NCI-H82 (cell line): ENCODE measurements around the gene CLSTN1.
A peak's percentile ranks its signal among the peaks of the same experiment; 100 is the strongest.

Experiments used
- DNase-seq: peaks from one replicate; lab custom pipeline; 2025; lab: John Stamatoyannopoulos, UW

Gene CLSTN1

DNA sequence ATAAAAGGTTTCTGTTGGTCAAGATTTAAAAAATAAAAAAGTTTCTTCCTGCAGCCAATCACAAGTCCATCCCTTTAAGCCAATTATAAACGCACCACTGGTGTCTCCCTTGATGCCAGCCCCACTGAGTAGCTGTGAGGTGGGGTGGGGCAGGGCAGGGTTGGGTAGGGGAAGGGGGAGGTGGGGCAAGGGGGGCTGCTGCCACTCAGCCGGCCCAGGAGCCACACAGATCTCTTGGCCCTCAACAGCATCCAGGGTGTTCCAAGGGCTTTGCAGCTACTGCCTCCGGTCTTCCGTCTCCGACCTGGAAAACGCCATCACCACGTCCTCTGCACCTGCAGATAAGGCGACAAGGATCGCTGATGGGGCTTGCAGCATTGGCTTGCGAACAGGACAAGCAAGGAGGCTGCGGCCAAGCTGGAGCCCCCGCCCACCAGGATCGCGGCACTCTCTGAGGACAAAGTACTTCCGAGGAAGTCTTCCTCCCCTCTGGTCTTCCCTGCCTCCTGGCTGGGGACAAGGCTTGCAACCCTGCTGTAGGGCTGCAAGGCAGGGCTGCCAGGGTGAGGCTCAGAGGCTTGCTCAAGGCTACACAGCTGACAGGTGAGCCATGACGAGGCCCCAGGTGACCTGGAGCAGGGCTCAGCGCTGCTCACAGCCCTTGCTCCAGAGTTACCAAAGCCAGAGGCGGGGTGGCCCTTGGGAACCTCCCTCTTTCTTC is 26.8 kb upstream of the CLSTN1 start:
- DNase-seq = peak; percentile 49

DNA sequence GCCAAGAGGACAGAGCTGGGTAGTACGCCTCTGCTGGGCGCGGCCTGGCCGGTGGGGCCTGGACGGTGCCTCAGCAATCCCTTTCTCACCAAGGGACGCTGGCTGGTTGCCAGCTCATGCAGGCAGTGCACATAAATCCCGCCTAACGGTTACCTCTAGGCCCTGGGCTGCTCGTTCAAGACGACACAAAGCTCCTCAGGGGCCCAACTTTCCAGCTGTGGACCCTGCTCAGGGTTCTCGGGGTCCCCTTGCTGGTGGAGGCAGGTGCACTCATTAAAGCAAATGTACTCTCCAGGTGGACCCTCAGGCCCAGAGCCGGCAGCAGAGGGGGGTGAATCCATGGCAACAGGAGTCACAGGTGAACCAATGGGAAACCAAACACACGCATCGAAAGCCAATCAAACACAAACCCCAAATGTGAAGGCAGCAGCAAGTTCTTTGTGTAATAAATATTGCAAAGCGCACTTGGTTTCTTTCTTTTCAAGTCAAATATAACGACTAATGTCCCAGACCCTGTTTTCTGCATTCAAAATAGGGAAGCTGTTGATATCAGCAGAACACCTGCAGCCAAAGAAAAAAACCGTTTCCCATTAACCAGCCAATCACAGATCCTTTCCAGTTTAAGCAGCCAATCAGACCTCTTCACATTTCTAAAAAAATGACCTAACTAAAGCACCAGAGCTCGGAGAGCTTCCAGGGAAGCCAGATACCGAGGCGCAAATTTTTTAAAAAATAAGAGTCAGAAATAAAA is 26.1 kb upstream of the CLSTN1 start:
- peak; percentile 89 for DNase-seq

DNA sequence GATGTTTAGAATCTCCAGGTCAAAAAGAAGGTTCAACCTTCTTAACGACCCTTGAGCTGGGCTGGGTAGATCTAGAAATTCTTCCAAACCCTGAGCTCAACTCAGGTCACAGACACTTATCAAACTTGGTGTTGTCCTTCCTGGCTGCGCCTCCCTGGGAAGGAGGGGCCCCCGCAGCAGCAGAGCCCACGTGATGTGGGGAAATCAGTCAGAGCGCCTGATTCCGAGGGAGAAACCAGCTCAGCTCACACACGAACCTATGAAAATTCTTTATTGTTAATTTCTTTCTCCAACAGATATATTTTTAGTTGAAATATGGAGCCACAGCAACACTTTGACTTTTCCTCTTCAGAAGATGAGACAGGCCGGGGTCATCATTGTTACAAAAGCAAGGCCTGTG is 24.3 kb upstream of the CLSTN1 start:
- DNase-seq = no peak

DNA sequence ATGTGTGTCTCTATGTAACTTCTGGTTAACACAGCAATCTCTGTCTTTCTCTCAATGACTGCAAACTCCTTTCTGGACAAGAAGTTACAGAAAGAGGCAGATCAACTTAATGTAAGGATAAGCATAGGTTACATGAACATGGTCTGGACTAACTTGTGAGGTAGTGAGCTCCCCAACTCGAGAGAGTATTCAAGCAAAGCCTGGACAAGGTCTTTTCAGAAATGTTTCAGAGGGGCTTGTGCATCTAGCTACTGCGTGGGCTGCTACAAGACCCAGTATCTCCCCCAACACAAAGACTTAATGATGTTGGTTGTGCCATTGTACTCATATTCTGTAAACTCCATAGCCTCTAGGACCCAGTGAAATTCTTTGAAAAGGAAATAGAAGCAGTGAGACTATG is 23.5 kb upstream of the CLSTN1 start:
- DNase-seq = no peak

DNA sequence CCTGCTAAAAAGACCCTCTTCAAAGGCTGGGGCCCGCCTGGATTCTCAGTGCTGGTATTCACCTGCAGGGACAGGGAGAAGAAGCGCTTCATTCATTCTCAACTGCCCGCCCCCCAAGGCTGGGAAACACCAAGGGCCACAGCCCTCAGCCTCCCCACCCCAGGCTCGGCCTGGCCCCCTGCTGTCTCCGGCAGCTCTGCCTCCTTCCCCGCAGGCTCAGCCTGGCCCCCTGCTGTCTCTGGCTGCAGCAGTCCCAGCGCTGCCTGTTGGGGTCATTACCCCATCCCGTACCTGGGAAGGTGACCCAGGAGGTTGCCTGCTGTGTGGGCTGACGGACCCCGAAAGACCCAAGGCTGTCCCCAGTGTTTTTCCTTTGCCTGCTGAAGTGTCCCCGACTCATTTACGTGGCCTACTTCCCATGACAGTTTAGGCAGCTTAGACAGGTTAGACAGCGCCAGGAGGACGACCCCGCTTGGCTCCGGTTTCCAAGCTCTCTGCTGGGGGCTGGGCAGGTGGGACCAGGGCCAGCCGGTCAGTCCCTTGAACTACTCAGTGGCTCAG is 22.9 kb upstream of the CLSTN1 start:
- DNase-seq = peak; percentile 90

DNA sequence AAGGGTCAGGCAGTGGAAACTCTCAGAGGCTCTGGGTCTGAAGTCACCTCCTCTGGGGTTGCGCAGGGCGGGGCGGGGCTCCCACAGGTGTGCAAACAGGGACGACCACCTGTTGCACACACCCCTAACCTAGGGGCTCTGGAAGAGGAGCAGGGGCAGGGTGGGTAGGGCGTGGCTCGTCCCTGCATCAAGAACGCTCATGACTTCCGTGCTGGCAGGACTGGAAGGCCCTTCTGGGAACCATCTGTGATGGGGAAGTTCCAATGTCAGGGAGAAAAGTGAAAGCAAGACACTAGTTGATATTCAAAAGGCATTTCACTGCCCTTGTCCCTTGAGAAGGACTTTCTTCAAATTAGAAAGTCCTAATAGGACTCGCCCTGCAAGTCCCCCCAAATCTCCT is 22.1 kb upstream of the CLSTN1 start:
- no peak for DNase-seq

DNA sequence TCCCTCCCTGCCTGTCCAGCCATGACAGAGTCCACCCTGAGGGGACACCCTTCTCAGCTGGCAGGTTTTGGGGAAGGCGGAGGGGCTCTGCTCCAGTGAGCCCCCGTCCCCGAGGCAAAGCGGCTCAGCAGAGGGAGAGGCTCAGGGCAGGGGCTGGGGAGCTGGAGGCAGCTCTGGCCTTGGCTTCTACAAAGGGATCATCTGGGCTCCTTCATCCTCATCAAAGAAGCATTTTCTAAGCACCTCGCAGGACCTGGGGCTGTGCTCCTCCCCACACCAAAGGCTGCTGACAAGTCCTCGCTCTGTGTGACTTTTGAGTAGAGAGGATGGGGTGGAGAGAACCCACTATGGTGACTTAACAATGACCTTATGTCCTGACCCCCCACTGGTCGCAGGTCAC is 21.0 kb upstream of the CLSTN1 start:
- peak; percentile 54 for DNase-seq

DNA sequence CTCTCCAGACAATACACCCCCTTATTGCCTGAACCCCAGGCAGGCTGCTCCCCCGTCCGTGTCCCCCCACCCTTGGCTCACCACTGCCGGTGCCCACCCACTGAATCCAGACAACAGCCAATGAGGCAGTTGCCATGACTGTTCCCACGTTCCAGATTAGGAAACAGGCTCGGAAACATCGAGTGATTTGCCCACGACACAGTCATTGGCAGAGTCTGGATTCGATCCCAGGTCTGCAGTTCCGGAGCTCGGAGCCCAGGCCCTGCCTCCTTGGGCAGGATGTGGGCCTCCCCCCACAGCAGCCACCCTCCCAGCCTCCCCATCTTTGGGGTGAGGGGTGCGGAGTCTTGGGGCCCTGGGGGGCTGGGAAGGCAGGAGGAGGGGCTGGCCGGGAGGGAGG is 20.3 kb upstream of the CLSTN1 start:
- no peak for DNase-seq

DNA sequence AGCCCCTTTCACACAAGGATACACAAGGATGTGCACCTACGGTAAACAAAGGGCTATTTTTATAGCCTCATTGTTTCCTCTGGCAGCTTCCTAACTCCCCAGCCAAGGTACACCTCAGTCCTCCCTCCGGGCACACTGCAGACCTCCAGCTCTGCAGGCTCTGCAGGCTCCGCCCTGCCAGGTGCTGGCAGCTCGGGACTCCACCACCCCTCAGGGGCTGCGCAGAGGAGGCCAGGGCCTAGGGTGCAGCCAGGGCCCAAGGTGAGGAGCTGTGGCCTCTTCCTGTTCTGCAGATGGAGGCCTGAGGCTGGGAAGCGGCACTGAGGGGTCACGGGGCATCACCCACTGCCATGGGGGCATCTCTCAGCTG is 19.8 kb upstream of the CLSTN1 start:
- DNase-seq = peak; percentile 48

DNA sequence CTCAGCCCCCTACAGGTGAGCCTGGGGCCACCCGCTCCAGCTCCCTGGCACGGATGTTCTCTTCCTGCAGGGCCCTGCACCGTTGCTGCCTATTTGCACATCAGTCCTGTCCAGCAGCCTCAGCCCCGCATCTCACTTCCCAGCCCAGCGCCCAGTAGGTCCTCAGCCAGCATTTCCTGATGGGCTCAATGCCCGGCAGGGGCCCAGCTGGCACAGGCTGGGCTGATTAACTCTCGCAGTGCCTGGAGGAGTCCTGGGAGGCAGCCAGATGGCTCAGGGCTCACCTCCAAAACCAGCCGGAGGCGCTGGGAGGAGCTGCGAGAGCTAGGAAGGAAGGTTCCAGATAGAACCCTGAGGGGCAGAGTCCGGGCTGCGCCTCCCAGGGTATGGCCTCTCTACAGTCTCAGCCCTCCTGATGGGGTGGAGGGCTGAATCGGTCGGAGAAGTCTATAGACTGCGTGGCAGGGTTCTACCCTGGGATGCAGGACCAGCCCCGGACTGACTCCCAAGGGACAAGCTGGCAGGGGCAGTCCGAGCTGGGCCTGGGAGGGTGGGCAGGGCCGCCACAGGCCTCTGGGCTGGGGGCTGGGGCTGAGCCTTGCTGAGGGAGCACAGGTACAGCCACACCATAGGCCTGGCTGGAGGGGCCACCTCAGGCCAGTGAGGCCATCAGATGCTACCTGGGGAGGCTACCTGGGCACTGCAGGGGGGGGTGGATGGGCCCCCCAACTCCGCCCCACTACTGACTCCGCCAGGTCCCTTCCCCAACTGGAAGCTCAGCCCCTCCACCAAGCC is 19.2 kb upstream of the CLSTN1 start:
- DNase-seq = peak; percentile 83

DNA sequence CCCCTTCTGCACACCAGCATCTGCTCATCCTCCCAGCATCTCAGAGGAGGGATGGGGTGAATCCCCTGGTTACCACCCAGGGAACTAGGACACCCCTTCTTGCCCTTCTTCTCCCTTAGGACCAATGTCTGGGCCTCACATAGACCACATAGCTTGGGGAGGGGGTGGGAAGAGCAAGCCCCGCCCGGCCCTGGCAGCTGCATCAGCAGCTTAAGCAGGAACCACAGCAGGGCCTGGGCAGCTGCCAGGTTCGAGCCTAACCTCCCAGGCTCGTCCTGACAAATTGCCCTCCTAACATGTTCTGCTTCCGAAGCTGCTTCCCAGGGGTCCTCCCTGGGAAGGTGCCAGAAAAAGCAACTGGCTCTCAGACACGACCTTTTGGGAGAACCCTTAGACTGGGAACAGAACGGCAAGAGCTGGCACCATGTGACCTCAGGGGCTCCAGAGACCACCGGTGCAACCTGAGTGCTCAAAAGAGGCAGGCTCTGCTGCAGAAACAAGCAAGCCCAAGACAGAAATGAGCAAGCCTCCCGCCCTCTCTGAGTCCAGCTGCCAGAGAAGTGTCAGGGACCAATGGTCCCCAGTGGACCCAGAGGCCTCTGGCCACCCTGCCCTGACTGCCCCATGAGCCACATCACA is 18.4 kb upstream of the CLSTN1 start:
- DNase-seq = peak; percentile 99

DNA sequence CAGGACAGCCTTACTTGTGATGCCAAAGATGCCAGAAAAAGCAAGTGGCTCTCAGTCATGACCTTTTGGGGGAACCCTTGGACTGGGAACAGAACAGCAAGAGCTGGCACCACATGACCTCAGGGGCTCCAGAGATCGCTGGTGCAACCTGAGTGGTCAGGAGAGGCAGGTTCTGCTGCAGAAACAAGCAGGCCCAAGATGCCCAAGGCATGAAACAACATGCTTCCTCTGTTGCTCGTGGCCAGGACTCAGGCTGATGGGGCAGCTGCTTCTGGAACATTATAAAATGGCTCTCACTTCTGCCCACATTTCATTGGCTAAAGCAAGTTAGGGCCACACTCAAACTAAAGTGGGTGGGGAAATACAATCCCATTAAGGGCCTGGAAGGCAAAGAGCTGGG is 17.7 kb upstream of the CLSTN1 start:
- DNase-seq = no peak

DNA sequence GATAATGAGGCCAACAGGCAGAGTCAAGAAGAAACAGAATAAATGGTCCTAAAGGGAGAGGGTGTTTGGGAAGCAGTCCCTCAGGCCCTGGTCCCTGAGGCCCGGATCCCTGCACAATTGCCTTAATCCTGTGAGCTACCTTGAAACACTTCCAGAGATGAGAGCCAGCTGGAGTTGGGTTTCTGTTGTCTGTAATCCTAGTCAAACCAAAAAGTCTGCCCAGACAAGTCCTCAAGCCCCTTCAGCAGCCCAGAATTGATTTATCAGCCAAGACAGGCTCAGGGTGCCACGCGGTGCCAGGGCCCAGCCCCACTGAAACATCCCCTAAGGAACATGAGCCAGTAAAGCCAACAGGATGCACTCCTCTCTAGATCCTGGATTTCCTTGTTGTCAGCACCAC is 16.4 kb upstream of the CLSTN1 start:
- peak; percentile 94 for DNase-seq

DNA sequence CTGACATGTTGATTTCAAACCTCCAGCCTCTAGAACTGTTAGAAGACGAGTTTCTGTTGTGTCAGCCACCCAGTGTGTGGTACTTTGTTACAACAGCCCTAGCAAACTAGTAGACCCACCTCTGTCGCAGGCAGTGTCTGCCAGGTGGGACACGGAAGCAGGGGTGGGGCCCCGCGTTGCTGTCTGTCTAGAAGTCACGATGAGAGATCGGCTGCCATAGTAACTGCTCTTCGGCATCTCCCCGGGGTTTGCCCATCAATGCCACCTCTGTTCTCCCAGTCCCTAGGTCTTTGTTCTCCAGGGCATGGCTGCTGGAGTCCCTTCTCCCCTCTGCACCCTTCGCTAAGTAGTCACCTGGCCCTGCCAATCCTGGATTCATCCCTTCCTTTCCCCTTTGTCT is 15.2 kb upstream of the CLSTN1 start:
- DNase-seq = peak; percentile 29

DNA sequence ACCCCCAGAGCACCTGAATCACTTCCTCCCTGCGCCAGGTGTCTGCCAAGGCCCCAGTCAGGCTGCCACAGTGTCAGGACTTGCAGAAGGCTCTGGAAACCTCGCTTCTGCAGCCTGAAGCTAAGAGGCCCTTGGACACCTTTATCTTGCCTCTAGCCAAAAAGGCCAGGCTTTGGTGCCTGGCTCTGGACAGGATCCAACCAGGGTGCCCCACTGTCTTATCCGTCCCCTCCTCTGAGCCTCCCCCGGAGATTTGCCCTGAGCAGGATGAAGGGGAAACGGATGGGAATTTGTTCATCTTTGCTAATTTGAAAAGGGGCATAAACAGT is 12.8 kb upstream of the CLSTN1 start:
- DNase-seq = peak; percentile 23

DNA sequence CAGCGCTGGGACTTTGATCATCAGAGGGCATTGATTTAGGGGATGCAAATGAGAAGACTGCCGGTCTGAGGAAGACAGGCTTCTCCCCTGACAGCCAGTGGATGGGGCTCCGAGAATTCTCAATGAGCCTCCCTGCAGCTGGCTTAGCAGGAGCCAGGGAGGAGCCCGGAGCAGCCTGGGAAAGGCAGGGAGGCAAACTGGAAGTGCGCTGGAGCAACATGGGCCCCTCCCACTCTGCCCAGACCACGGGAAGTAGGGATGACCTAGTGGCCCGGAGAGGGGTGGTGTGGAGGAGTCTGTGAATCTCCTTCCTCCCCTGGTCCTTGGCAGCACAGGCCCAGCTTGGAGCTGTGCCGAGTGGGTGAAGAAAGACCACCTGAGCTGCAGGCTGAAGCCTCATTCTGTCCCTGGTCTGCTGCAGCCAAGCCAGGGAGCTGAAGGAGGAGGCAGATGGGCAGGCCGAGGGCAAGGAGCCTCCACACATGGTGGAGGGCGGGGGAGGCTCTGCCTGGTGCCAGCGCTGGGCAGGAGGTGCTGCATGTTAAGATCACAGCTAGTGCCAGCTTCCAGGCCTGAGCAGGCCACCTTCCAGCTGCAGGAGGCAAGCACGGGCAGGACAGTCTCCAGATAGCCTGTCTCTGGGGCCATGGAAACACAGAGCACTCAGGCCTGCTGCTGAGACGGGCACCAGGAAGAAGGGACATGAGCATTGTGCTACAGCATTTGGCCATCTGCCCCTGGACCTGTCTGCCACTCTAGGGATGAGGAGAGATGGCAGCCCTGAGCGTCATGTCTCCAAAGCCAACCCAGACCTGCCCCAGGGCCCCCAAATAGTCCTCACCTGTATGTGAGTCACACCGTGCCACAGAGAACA is 12.2 kb upstream of the CLSTN1 start:
- DNase-seq = peak; percentile 74

DNA sequence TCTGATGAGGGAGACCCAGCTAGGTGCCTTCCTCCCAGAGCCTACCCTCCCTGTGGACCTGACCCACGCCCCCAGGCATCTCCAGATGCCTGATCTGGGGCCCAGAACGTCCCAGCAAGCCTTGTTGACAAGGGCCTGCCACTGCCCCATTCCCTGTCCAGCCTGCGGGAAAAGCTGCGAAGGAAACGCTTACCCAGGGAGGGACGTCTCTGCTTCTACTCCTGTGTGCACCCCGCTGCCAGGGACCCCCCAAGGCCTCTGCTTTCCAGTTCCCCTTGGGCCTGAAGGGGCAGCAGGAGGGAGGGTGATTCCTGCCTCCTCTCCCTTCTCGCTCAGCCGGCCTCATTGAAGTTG is 11.6 kb upstream of the CLSTN1 start:
- DNase-seq = no peak

DNA sequence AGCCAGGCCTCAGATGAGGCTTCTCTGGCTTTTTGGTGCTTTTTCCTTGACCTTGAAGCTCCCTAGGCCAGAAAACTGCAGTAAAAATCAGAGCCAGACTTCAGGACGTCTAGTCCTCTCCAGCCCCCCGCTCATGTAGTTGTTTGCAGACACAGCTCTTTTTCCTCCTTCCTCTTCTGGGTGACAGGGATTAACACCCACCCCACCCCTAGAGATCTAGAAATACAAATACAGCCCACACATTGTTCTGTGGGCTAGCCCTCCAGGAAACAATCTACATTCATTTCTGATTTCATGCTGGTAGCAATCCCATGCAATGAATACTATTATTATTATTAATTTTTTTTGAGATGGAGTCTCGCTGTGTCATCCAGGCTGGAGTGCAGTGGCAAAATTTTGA is 9.9 kb upstream of the CLSTN1 start:
- no peak for DNase-seq

DNA sequence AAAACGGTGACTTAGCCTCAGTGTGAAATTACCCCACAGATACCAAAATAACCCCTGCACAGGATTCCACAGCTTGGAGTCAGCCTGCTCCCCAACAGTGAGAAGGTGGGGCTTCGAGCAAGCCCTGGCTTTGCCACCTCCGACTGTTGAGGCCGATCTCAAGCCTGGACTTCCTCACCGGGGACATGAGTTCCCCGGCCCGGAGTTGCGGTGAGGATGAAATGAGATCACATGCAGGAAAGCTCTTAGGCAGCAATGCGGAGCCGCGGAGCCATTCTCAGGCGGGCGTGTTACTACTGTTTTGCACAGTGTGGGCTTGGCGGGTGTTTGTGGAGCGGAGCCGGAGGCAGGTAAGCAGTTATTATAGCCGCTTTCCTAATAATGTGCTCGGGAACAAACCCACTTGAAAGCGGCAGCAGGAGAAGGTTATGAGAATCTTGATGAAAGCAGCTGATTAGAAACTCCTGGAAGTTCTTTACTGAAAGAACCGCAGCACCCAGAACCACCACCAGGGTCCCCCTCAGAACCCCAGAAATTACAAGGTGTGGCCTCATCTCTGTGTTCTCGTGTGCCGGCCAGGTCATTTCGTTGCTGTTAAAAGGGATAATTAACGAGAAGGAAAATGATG is 3.9 kb upstream of the CLSTN1 start:
- DNase-seq = peak; percentile 42

DNA sequence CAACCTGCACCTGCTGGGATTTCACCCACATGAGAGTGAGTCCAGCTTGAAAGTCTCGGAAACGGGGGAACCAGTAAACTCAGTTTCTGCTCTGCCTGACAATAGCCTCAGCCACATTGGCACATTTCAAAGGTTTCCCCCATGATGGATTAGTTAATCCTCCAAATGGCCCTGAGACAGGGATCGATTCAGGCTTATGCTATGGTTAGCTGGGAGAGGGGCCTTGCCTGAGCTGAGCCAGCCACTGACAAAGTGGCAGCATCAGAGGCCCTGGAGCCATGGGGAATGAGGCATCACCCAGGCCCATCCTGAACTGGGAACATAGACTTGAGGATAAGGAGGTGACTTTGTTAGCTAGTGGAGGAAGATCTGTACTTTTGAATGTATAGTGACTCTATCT is 2.9 kb upstream of the CLSTN1 start:
- DNase-seq = peak; percentile 89

DNA sequence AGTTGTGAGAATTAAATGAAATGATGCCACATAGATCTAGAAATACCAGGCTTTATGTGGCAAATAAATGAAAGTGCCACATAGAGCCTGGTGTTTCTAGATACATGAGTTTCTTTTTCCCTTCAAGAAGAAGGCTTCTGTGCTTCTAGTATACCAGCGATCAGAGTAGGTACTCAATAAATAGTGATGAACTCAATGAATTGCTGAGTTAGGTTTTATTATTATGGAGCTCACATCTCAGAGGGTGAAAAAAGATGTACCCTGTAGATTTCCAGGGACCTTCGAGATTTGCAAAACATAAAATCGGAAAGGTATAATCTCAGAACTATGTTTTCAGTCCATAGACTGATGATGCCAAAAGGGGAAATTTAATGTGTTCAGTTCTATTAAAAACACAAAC is 2.3 kb upstream of the CLSTN1 start:
- no peak for DNase-seq
